SK-N-SH (cell line): ENCODE measurements around the gene CNPY4. TPM values are rescaled to one million over a fixed set of nuclear protein-coding genes. Genes with fewer than 3 reads are reported as not detected.

Experiments
- CTCF ChIA-PET: fragments of 300-600, 350-600 bp; formaldehyde crosslinking; extraction: SDS; loops from one replicate; lab custom pipeline; 2021; lab: Yijun Ruan, JAX
- POLR2A ChIA-PET: fragments of 350-600 bp; sonication (Branson Sonifier 250); formaldehyde crosslinking; extraction: SDS; loops from one replicate; lab custom pipeline; 2020; ENCODE audit warnings: antibody characterized with exemption, inconsistent platforms; lab: Yijun Ruan, JAX
- DNase-seq: peaks from one replicate; pipeline ENCODE4 v3.0.0; 2012
- H2AFZ ChIP-seq: fragments of 200-600 bp; sonication (generic); 2 replicates; pipeline ENCODE4 v1.8.1; 2016; ENCODE audit warnings: antibody characterized with exemption, mild to moderate bottlenecking, low read depth
- H3F3A ChIP-seq: fragments of 200-600 bp; sonication (generic); replicated peaks from 2 replicates; pipeline ENCODE3; 2016; ENCODE audit warnings: antibody characterized with exemption, mild to moderate bottlenecking; ENCODE audit not compliant: insufficient read depth
- H3K27ac ChIP-seq, 2 experiments: fragments of 200-500 bp in 1 of 2; fragments of 200-600 bp in 1 of 2; sonication (Bioruptor generic) in 1 of 2; sonication (generic), shearing (Covaris generic) in 1 of 2; 2 replicates each; pipeline versions ENCODE4 v1.5.1 to v1.6.1; 2014 to 2016; ENCODE audit warnings: low read depth in 2 of 2, inconsistent platforms in 1 of 2, low read length in 1 of 2, mild to moderate bottlenecking in 1 of 2, mixed read lengths in 1 of 2
- H3K27me3 ChIP-seq: fragments of 200-600 bp; sonication (generic), shearing (Covaris generic); 2 replicates; pipeline ENCODE4 v1.6.1; 2016; ENCODE audit warnings: mixed run types; ENCODE audit not compliant: insufficient read depth
- H3K36me3 ChIP-seq, 2 experiments: fragments of 200-500 bp in 1 of 2; fragments of 200-600 bp in 1 of 2; sonication (Bioruptor generic) in 1 of 2; sonication (generic) in 1 of 2; replicated peaks in 1 of 2; 2 replicates each; pipeline versions ENCODE3 to v1.5.1; 2014 to 2016; ENCODE audit warnings: low read length in 1 of 2, mild to moderate bottlenecking in 1 of 2; ENCODE audit not compliant: insufficient read depth in 2 of 2, control insufficient read depth in 1 of 2
- H3K4me1 ChIP-seq, 2 experiments: fragments of 200-500 bp in 1 of 2; fragments of 200-600 bp in 1 of 2; sonication (Bioruptor generic) in 1 of 2; sonication (generic), shearing (Covaris generic) in 1 of 2; 2 replicates each; pipeline versions ENCODE4 v1.5.1 to v1.6.1; 2014 to 2016; ENCODE audit warnings: low read depth in 1 of 2, low read length in 1 of 2, mixed run types in 1 of 2; ENCODE audit not compliant: insufficient read depth in 2 of 2, control insufficient read depth in 1 of 2
- H3K4me2 ChIP-seq: fragments of 200-600 bp; sonication (generic), shearing (Covaris generic); 2 replicates; pipeline ENCODE4 v1.6.1; 2017; ENCODE audit warnings: mixed run types
- H3K4me3 ChIP-seq, 2 experiments: fragments of 200-500 bp in 1 of 2; fragments of 200-600 bp in 1 of 2; sonication (Bioruptor generic) in 1 of 2; sonication (generic), shearing (Covaris generic) in 1 of 2; 2 replicates each; pipeline versions ENCODE4 v1.5.1 to v1.8.1; 2014 to 2016; ENCODE audit warnings: low read depth in 2 of 2, inconsistent platforms in 1 of 2, low read length in 1 of 2, mild to moderate bottlenecking in 1 of 2, mixed read lengths in 1 of 2, moderate library complexity in 1 of 2
- H3K79me2 ChIP-seq: fragments of 200-600 bp; sonication (generic); 2 replicates; pipeline ENCODE4 v1.8.1; 2017; ENCODE audit warnings: mild to moderate bottlenecking; ENCODE audit not compliant: insufficient read depth
- H3K9ac ChIP-seq: fragments of 200-600 bp; sonication (generic); 2 replicates; pipeline ENCODE4 v1.6.1; 2017; ENCODE audit warnings: mixed run types
- H3K9me2 ChIP-seq: fragments of 200-600 bp; sonication (generic); 2 replicates; pipeline ENCODE4 v1.6.1; 2017; ENCODE audit warnings: mixed run types
- H3K9me3 ChIP-seq: fragments of 200-600 bp; sonication (generic); 2 replicates; pipeline ENCODE4 v1.6.1; 2017; ENCODE audit warnings: mixed run types, mild to moderate bottlenecking, moderate library complexity
- H4K20me1 ChIP-seq: fragments of 200-600 bp; sonication (generic); 2 replicates; pipeline ENCODE4 v1.6.1; 2017; ENCODE audit warnings: mild to moderate bottlenecking, mixed run types; ENCODE audit not compliant: insufficient read depth
- CHD2 ChIP-seq: fragments of 150-350 bp; IDR thresholded peaks from 2 replicates; pipeline ENCODE4 v1.6.1; 2018; ENCODE audit warnings: low read length; ENCODE audit not compliant: partially characterized antibody
- EZH2phosphoT487 ChIP-seq: fragments of 200-600 bp; sonication (generic); IDR thresholded peaks from 2 replicates; pipeline ENCODE4 v1.6.1; 2017; ENCODE audit warnings: low read depth, mixed run types, mild to moderate bottlenecking, antibody characterized with exemption, moderate library complexity, borderline replicate concordance
- FOSL2 ChIP-seq: IDR thresholded peaks from 2 replicates; pipeline ENCODE4 v1.4.0; 2012; ENCODE audit warnings: low read depth, mild to moderate bottlenecking, moderate library complexity, borderline replicate concordance
- MAX ChIP-seq: IDR thresholded peaks from 2 replicates; pipeline ENCODE4 v1.4.0; 2012; ENCODE audit warnings: low read depth
- MEF2A ChIP-seq: IDR thresholded peaks from 2 replicates; pipeline ENCODE4 v1.4.0; 2012; ENCODE audit warnings: low read depth, borderline replicate concordance
- MXI1 ChIP-seq: IDR thresholded peaks from 2 replicates; pipeline ENCODE4 v1.6.1; 2012; ENCODE audit warnings: mild to moderate bottlenecking, low read depth, low read length, improper control_type of control experiment
- NFIC ChIP-seq: IDR thresholded peaks from 2 replicates; pipeline ENCODE4 v1.4.0; 2012; ENCODE audit warnings: borderline replicate concordance
- RAD21 ChIP-seq: IDR thresholded peaks from 2 replicates; pipeline ENCODE4 v1.6.1; 2012; ENCODE audit warnings: mild to moderate bottlenecking, low read length
- RXRA ChIP-seq: IDR thresholded peaks from 2 replicates; pipeline ENCODE4 v1.4.0; 2012; ENCODE audit warnings: low read depth, mild to moderate bottlenecking, borderline replicate concordance
- SIN3A ChIP-seq: IDR thresholded peaks from 2 replicates; pipeline ENCODE4 v1.6.1; 2012; ENCODE audit warnings: low read depth, mild to moderate bottlenecking, low read length, moderate library complexity, borderline replicate concordance
- ZBTB33 ChIP-seq: IDR thresholded peaks from 2 replicates; pipeline ENCODE4 v1.4.0; 2012; ENCODE audit warnings: low read depth, borderline replicate concordance
- WGBS: methylation state at CpG from one replicate; pipeline ENCODE4 v1.1.6; 2017; ENCODE audit warnings: low lambda C conversion rate; 5-methylcytosine and 5-hydroxymethylcytosine counted together
- polyA plus RNA-seq, 3 experiments: library from polyadenylated mRNA; depleted of rRNA; stranded (reverse); fragments of >200 nt; gene quantifications; 2 replicates each; pipeline ENCODE4 v1.2.3, GENCODE V29; 2012
- TF ChIP-seq, protein P1 (sequence below): fragments of 150-350 bp; IDR thresholded peaks from 2 replicates; pipeline ENCODE4 v1.6.1; 2016; ENCODE audit warnings: mild to moderate bottlenecking, low read depth, low read length

Gene CNPY4
- polyA plus RNA-seq, 1 of the 3 experiments (the other 2 are of a cell fraction), result 52.0 TPM

GRCh38 chr7:100126931-100127865 is 7.8 kb downstream of the CNPY4 start, which contains the start of gene MBLAC1 (continued):
- TF ChIP-seq ZBTB33, result no peak; the same call in 1 of the 2 replicates
- peak; percentile 91 for TF ChIP-seq CHD2
- TF ChIP-seq MAX, result peak; percentile 84
- TF ChIP-seq SIN3A, result peak; percentile 59; the same call in 1 of the 2 replicates
- TF ChIP-seq FOSL2, result no peak
- TF ChIP-seq RXRA, result no peak
- peak; percentile 74 for TF ChIP-seq MXI1
- TF ChIP-seq RAD21, result no peak
- TF ChIP-seq NFIC, result no peak
- TF ChIP-seq EZH2phosphoT487, result no peak
- no peak for TF ChIP-seq MEF2A

DNA sequence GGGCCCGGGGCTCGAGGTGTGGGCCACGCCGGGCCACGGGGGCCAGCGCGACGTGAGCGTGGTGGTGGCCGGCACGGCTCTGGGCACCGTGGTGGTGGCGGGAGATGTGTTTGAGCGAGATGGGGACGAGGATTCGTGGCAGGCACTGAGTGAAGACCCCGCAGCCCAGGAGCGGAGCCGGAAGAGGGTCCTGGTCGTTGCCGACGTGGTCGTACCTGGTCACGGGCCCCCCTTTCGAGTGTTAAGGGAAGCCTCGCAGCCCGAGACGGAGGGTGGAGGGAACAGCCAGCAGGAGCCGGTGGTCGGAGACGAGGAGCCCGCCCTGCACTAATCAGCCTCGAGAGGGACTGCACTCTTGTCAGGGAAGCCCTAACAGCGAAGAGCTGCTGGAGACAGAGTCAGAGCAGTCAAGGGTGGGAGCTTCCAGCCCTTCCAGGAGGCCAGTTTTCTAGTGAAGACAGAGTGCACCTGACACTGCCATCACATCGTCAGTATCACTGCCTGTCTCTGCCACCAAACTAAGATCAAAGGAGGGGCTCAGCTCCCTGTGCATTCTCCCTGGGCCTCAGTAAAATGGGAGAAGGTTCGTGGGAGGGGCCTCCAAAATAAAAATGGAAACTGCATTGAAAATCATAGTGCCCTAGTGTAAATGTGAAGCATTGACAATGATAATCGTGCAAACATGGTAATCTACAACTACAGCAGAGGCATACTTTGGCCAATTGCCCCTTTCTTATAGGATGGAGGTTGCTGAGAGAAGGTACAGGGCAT is 8.6 kb downstream of the CNPY4 start:
- Histone ChIP-seq H3K9me2 (no peaks in the 10 kb centered on the region), H3K79me2 (peaks cover 28% of the 10 kb centered on the region; the same call in 1 of the 2 replicates), H4K20me1 (no peaks in the 10 kb centered on the region), H3K9ac (peak overlapping the region; percentile 88), H2AFZ (peak overlapping the region; percentile 84), H3K4me3 (peak overlapping the region; percentile 65 to 84), H3K27ac (peak overlapping the region in 1 of 2 experiments; percentile 96; a peak in 1 of 4 replicates), H3K9me3 (no peaks in the 10 kb centered on the region), H3K36me3 (peaks cover 8 to 17% of the 10 kb centered on the region in 2 experiments), H3K27me3 (no peaks in the 10 kb centered on the region), H3F3A (peaks cover 45% of the 10 kb centered on the region), H3K4me1 (peaks cover 10 to 20% of the 10 kb centered on the region in 2 experiments; a peak in 2 of 4 replicates), H3K4me2 (peak overlapping the region; percentile 90)
- peak; percentile 60 for DNase-seq
- ChIA-PET POLR2A (interaction anchor here (0.6 to 2.7 kb wide), 5 partner anchors 26 to 762 kb away, joined by 3 to 19 read pairs (median 4); partner anchors contain the start of genes AP4M1, MCM7, UFSP1 and ZSCAN21), CTCF (interaction anchor here (0.6 to 13.6 kb wide), 15 partner anchors 11 to 577 kb away, joined by 3 to 262 read pairs (median 5); partner anchors contain the start of genes AP4M1, GAL3ST4, MCM7 and PVRIG)
- 25% methylated on average over 32 of the region's 37 CpGs for WGBS
- TF ChIP-seq, protein P1, sequence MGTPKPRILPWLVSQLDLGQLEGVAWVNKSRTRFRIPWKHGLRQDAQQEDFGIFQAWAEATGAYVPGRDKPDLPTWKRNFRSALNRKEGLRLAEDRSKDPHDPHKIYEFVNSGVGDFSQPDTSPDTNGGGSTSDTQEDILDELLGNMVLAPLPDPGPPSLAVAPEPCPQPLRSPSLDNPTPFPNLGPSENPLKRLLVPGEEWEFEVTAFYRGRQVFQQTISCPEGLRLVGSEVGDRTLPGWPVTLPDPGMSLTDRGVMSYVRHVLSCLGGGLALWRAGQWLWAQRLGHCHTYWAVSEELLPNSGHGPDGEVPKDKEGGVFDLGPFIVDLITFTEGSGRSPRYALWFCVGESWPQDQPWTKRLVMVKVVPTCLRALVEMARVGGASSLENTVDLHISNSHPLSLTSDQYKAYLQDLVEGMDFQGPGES, result no peak
- TF ChIP-seq MAX, result peak; percentile 41; the same call in 1 of the 2 replicates
